ENCODE results near the gene COL4A6. TPM values are rescaled to one million over a fixed set of nuclear protein-coding genes. Genes with fewer than 3 reads are reported as not detected.

Gene COL4A6
- total RNA-seq, 1 experiment from 2014 or later: 2.4 TPM

DNA sequence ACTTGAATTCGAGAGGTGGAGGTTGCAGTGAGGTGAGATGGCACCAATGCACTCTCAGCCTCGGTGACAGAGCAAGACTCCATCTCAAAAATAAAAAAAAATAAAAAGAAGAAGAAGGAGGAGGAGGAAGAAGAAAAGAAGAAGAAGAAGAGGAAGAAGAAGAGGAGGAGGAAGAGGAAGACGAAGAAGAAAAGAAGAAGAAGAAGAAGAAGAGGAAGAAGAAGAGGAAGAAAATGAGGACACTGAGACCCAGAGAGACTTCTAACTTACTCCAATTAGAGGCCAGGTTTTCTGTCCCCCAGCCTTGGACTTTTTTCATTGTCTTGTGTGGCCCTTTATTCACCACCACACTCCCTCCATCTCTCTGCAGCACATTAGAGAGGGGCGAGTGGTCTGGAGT lies 276.0 kb downstream of the COL4A6 start:
- Histone ChIP-seq H3K4me1 (ENCODE audit: control insufficient read depth in 1 of 2, insufficient read depth in 2 of 2, low read length in 2 of 2) (peaks cover 9 to 17% of the 10 kb centered on the region in 2 experiments), H3K27me3 (ENCODE audit: insufficient read depth, low read length) (no peaks in the 10 kb centered on the region), H2AFZ (ENCODE audit: low read depth, low read length, poor library complexity, severe bottlenecking) (no peak overlapping the region), H3K9me3 (ENCODE audit: control insufficient read depth in 1 of 2, insufficient read depth in 1 of 2, low read depth in 1 of 2, low read length in 2 of 2) (no peaks in the 10 kb centered on the region), H3K79me2 (ENCODE audit: insufficient read depth, low read length) (no peaks in the 10 kb centered on the region), H3K4me3 (replicated peaks in 1 of 2; ENCODE audit: low read depth in 1 of 2, low read length in 2 of 2) (no peak overlapping the region), H3K27ac (ENCODE audit: low read depth, low read length) (no peak overlapping the region), H3K4me2 (ENCODE audit: low read length) (no peak overlapping the region), H3K9me2 (ENCODE audit: insufficient read depth) (no peaks in the 10 kb centered on the region), H3K36me3 (ENCODE audit: control insufficient read depth in 1 of 2, insufficient read depth in 2 of 2, low read length in 2 of 2) (no peaks in the 10 kb centered on the region), H3K9ac (ENCODE audit: low read length) (no peak overlapping the region), H4K20me1 (ENCODE audit: insufficient read depth) (no peaks in the 10 kb centered on the region)
- intact Hi-C loops (cut with micrococcal nuclease): no loop called here
- BruUV-seq (replicated peaks): no TSS peak
- DNase-seq (ENCODE audit: low read depth, low spot score) (no peak), ATAC-seq (no peak)
- TF ChIP-seq FOSL1 (IDR thresholded peaks at IDR 0.05; ENCODE audit: low read depth): no peak
- no peak for TF ChIP-seq ZFX (IDR thresholded peaks at IDR 0.05)
- TF ChIP-seq POLR2AphosphoS5 (IDR thresholded peaks at IDR 0.05; ENCODE audit: low read depth, low read length): no peak
- no peak for TF ChIP-seq SRF (IDR thresholded peaks at IDR 0.05; ENCODE audit: low read depth)
- TF ChIP-seq EZH2phosphoT487 (IDR thresholded peaks at IDR 0.05; ENCODE audit: borderline replicate concordance): no peak
- no peak for TF ChIP-seq SP1 (IDR thresholded peaks at IDR 0.05; ENCODE audit: low read depth)
- no peak for TF ChIP-seq JUND (IDR thresholded peaks at IDR 0.05)
- TF ChIP-seq, protein P1, sequence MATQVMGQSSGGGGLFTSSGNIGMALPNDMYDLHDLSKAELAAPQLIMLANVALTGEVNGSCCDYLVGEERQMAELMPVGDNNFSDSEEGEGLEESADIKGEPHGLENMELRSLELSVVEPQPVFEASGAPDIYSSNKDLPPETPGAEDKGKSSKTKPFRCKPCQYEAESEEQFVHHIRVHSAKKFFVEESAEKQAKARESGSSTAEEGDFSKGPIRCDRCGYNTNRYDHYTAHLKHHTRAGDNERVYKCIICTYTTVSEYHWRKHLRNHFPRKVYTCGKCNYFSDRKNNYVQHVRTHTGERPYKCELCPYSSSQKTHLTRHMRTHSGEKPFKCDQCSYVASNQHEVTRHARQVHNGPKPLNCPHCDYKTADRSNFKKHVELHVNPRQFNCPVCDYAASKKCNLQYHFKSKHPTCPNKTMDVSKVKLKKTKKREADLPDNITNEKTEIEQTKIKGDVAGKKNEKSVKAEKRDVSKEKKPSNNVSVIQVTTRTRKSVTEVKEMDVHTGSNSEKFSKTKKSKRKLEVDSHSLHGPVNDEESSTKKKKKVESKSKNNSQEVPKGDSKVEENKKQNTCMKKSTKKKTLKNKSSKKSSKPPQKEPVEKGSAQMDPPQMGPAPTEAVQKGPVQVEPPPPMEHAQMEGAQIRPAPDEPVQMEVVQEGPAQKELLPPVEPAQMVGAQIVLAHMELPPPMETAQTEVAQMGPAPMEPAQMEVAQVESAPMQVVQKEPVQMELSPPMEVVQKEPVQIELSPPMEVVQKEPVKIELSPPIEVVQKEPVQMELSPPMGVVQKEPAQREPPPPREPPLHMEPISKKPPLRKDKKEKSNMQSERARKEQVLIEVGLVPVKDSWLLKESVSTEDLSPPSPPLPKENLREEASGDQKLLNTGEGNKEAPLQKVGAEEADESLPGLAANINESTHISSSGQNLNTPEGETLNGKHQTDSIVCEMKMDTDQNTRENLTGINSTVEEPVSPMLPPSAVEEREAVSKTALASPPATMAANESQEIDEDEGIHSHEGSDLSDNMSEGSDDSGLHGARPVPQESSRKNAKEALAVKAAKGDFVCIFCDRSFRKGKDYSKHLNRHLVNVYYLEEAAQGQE (IDR thresholded peaks at IDR 0.05; ENCODE audit: low read depth): no peak
- TF ChIP-seq ELF1 (IDR thresholded peaks at IDR 0.05; ENCODE audit: borderline replicate concordance, low read depth): no peak
- ChIA-PET RAD21 (ENCODE audit: low non-redundant PET in 1 of 2, low total read pairs in 2 of 2, uncharacterized antibody in 2 of 2, unreplicated experiment in 2 of 2) (no interaction called here), CTCF (no interaction called here), POLR2A (no interaction called here)
